Left ventricle myocardium inferior (tissue), 1 donor: ENCODE measurements around the gene PDHX. TPM values are rescaled to one million over a fixed set of nuclear protein-coding genes. Genes with fewer than 3 reads are reported as not detected.

Experiments used
- DNase-seq: peaks from one replicate; pipeline ENCODE4 v3.0.0-alpha.2; 2020
- H3K27ac ChIP-seq: fragments of 200-600 bp; replicated peaks from 2 replicates; pipeline ENCODE4 v1.8.0; 2021
- H3K27me3 ChIP-seq: fragments of 200-600 bp; 2 replicates; pipeline ENCODE4 v1.8.0; 2021; ENCODE audit warnings: low read depth
- H3K36me3 ChIP-seq: fragments of 200-600 bp; 2 replicates; pipeline ENCODE4 v1.8.0; 2021
- H3K4me1 ChIP-seq: fragments of 200-600 bp; 2 replicates; pipeline ENCODE4 v1.8.0; 2021
- H3K4me3 ChIP-seq: fragments of 200-600 bp; 2 replicates; pipeline ENCODE4 v1.8.0; 2021; ENCODE audit warnings: mild to moderate bottlenecking, moderate library complexity
- H3K9me3 ChIP-seq: fragments of 200-600 bp; replicated peaks from 2 replicates; pipeline ENCODE4 v1.8.0; 2021
- intact Hi-C: fragments of 100-400 bp; cut with micrococcal nuclease; formaldehyde crosslinking; loops from one replicate; pipeline ENCODE4 v1.11.0; 2022
- total RNA-seq: library from RNA; stranded (reverse); fragmentation: NEBNext Ultra II Directional; extraction: Animal tissue kit (Norgen Biotek cat#: 25700); gene quantifications from one replicate; pipeline ENCODE4 v1.2.1, GENCODE V29; 2021
- TF ChIP-seq, protein P1 (sequence below): fragments of 200-600 bp; IDR thresholded peaks from 2 replicates; pipeline ENCODE4 v1.8.0; 2021; ENCODE audit warnings: antibody characterized with exemption, mild to moderate bottlenecking, borderline replicate concordance
- donor health status: DM: no; HTN: yes; CAD: no; lungs with severe emphysema.

The PDHX gene
- total RNA-seq, 1 donor from 2014 or later: 157 TPM

DNA sequence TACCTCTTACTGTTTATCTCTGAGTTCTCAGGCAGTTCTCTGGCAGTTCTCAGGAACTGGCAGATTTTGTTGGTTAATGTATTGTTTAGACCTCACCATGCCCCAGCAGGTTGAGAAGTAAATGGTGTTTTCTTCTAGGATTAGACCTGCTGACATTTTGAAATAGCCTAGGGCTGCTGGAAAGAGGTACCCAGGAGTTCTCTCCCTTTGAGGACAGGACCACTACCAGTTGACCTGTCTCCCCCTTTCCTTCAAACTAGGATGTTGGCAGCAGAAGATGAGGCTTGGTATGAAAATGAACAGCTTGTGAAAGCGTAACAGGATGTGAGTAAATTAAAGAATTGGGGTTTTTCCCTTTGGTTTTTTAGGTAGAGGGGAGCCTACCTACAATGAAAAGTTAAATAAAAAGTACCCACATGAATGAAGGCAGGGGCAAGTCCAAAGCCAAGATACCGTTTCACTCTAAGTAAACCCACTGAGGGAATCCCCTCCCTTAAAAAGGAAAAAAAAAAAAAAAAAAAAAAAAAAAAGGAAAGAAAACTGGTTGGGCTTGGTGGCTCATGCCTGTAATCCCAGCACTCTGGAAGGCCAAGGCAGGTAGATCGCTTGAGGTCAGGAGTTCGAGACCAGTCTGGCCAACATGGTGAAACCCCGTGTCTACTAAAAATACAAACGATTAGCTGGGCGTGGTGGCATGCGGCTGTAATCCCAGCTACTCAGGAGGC is 96.2 kb downstream of the PDHX start:
- H3K27ac ChIP-seq: no peak overlapping the region
- H3K4me1 ChIP-seq: peaks cover 7% of the 10 kb centered on the region
- H3K4me3 ChIP-seq: no peak overlapping the region
- H3K36me3 ChIP-seq: no peaks in the 10 kb centered on the region
- H3K27me3 ChIP-seq: no peaks in the 10 kb centered on the region
- no peak for DNase-seq
- no peaks in the 10 kb centered on the region for H3K9me3 ChIP-seq
- TF ChIP-seq, protein P1, sequence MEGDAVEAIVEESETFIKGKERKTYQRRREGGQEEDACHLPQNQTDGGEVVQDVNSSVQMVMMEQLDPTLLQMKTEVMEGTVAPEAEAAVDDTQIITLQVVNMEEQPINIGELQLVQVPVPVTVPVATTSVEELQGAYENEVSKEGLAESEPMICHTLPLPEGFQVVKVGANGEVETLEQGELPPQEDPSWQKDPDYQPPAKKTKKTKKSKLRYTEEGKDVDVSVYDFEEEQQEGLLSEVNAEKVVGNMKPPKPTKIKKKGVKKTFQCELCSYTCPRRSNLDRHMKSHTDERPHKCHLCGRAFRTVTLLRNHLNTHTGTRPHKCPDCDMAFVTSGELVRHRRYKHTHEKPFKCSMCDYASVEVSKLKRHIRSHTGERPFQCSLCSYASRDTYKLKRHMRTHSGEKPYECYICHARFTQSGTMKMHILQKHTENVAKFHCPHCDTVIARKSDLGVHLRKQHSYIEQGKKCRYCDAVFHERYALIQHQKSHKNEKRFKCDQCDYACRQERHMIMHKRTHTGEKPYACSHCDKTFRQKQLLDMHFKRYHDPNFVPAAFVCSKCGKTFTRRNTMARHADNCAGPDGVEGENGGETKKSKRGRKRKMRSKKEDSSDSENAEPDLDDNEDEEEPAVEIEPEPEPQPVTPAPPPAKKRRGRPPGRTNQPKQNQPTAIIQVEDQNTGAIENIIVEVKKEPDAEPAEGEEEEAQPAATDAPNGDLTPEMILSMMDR: no peak
- intact Hi-C loops: no loop called here

DNA sequence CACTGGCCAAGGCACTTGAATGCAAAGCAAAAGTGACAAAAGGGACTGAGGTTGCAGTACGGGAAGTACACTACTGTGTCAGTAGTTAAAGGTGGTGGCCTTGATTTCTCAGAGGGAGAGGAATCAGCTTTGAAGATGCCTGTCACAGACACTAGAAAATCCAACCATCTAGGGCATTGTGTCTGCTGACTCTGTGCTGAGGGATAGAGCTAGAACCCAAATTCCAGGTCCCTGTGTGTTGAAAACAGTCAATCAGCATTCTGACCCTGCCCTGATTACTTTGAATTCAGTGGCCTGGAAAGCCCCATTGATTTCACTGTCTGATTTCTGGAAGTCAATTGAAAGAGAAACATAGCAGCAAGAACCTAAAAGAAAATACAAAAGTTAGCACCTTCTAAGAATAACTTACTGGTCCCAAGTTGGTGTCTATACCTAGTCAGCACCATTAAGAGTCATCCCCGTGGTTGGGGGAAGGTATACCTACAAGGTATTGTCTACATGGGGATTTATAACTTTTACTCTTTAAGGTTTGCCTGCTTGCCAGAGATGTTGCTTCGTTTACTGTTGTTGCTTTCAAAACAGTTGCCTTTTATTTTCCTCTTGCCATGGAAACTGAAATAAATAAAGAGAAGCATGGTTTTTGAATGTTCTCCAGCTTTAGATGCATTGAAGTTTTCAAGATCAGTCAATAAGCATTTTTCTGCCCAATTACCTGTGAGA is 97.3 kb downstream of the PDHX start:
- Histone ChIP-seq H3K27ac (no peak overlapping the region), H3K36me3 (no peaks in the 10 kb centered on the region), H3K27me3 (no peaks in the 10 kb centered on the region), H3K4me3 (no peak overlapping the region), H3K4me1 (no peaks in the 10 kb centered on the region), H3K9me3 (no peaks in the 10 kb centered on the region)
- no peak for DNase-seq
- TF ChIP-seq, protein P1: no peak
- intact Hi-C loops: no loop called here

DNA sequence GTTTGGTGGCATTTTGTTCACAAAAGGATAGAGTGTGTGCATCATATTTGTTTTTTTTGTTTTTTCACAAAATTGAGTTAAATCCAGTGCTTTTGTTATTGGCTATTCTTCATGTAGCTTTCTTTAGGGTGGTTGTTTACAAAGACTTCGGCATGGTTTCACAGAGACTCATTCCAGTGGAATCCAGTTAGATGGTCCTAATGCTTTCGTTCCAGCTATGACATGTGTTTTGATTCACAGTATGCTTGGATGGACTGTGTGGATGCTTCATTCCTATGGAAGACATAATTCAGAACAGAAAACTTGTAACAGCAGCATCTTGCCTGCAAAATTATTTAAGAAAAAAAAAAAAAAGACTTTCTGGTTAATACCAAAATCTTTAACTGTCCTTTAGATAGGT is 97.9 kb downstream of the PDHX start:
- Histone ChIP-seq H3K4me3 (no peak overlapping the region), H3K36me3 (no peaks in the 10 kb centered on the region), H3K4me1 (no peaks in the 10 kb centered on the region), H3K9me3 (no peaks in the 10 kb centered on the region), H3K27me3 (no peaks in the 10 kb centered on the region), H3K27ac (no peak overlapping the region)
- TF ChIP-seq, protein P1: no peak
- no peak for DNase-seq
- intact Hi-C loops: no loop called here

DNA sequence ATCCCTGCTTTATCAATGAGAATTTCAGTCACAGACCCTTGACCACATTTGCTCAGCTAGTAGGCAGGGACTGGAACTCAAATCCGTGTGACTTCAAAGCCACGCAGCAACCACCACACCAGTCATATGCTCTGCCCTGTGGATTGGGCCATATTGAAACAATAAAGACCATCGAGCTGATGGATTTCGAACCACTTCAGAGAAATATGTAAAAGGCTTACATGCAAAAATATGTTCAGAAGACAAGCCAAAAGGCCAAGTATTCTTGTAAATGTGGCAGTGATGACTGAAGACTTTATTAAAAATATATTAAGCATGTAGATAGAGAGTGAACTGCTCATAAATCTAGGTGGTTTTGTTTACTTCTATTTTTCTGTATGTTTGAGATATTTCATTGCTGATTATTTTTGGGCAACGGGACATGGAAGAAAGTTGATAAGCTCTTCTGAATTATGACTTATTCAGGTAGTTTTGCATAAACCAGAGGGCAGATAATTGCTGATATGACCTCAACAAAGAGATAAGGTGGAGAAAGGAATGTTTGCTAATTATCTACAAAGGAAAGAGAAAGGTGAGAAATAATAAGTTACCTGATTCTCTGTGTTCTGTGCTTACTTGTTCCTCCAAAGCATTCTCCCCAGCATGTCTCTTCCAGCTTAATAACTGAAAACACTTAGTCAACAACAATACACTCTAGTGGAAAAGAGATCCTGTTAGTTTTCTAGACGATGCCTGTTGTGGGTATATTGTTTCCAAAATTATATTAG is 99.4 kb downstream of the PDHX start:
- Histone ChIP-seq H3K9me3 (no peaks in the 10 kb centered on the region), H3K4me1 (no peaks in the 10 kb centered on the region), H3K4me3 (no peak overlapping the region), H3K27ac (no peak overlapping the region), H3K36me3 (no peaks in the 10 kb centered on the region), H3K27me3 (no peaks in the 10 kb centered on the region)
- TF ChIP-seq, protein P1: no peak
- DNase-seq: no peak
- intact Hi-C loops: no loop called here

DNA sequence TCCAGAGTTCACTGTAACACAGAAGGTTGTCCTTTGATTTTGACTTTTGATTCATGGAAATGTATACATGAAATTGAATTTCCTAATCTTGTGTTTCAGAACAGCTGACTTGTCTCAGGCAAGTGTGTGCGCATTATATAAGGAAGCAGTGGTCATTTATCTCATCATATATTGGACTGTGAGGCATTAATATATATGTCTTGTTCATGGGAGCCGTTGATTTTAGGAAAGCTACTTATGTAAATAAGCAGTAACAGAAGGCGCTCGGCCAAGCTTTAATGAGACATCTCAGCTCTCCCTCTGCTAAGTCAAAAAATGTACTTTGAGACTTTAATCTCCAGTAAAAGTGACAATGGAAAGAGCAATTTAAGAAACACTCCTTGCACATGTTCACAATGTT is 100.5 kb downstream of the PDHX start:
- no peak overlapping the region for H3K4me3 ChIP-seq
- H3K27me3 ChIP-seq: no peaks in the 10 kb centered on the region
- TF ChIP-seq, protein P1: no peak
- H3K9me3 ChIP-seq: no peaks in the 10 kb centered on the region
- no peaks in the 10 kb centered on the region for H3K4me1 ChIP-seq
- no peak for DNase-seq
- intact Hi-C loops: no loop called here
- no peaks in the 10 kb centered on the region for H3K36me3 ChIP-seq
- no peak overlapping the region for H3K27ac ChIP-seq
